Epithelial cell of proximal tubule (primary cell): Measurements from ENCODE around the gene CAMK2D. TPM values are rescaled to one million over a fixed set of nuclear protein-coding genes. Genes with fewer than 3 reads are reported as not detected.

Experiments
- DNase-seq: peaks from one replicate; pipeline ENCODE4 v3.0.0-alpha.2; 2011; ENCODE audit warnings: low read depth
- H3K4me3 ChIP-seq: 2 replicates; pipeline ENCODE4 v1.5.1; 2011; ENCODE audit warnings: low read depth, mild to moderate bottlenecking, low read length
- total RNA-seq: library from RNA; depleted of rRNA; stranded (reverse); fragments of >200 nt; gene quantifications from 2 replicates; pipeline ENCODE4 v1.2.3, GENCODE V29; 2015
- TF ChIP-seq, protein P1 (sequence below): conservative IDR thresholded peaks from 2 replicates; pipeline ENCODE4 v1.5.1; 2012; ENCODE audit warnings: low read depth, mild to moderate bottlenecking, low read length

Gene CAMK2D
- total RNA-seq, 1 donor from 2014 or later: 42.2 TPM

DNA sequence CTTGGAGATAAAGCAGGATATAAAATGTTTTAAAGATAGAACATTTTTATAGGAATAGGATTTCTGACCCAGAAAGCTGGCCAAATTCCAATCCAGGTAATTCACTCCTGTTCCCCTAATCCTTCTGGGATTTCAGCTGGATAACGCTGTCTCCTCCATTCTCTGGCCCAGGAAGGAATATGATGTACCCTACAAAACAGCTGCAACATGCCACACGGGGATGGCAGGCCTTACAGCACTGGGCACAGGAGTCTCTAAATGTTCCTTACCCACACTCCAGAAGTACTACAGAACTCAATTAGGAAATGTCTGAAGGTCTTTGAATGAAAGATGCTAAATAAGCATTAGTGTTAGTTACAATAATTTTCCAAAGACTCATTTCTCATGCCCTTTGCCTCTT, 15.8 kb downstream of the CAMK2D start:
- TF ChIP-seq, protein P1, sequence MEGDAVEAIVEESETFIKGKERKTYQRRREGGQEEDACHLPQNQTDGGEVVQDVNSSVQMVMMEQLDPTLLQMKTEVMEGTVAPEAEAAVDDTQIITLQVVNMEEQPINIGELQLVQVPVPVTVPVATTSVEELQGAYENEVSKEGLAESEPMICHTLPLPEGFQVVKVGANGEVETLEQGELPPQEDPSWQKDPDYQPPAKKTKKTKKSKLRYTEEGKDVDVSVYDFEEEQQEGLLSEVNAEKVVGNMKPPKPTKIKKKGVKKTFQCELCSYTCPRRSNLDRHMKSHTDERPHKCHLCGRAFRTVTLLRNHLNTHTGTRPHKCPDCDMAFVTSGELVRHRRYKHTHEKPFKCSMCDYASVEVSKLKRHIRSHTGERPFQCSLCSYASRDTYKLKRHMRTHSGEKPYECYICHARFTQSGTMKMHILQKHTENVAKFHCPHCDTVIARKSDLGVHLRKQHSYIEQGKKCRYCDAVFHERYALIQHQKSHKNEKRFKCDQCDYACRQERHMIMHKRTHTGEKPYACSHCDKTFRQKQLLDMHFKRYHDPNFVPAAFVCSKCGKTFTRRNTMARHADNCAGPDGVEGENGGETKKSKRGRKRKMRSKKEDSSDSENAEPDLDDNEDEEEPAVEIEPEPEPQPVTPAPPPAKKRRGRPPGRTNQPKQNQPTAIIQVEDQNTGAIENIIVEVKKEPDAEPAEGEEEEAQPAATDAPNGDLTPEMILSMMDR: no peak
- no peak overlapping the region for H3K4me3 ChIP-seq
- no peak for DNase-seq

GRCh38 chr4:113744667-113745240, 16.8 kb downstream of the CAMK2D start:
- no peak for DNase-seq
- H3K4me3 ChIP-seq: no peak overlapping the region
- TF ChIP-seq, protein P1: no peak

GRCh38 chr4:113743690-113744089, 17.8 kb downstream of the CAMK2D start:
- TF ChIP-seq, protein P1: no peak
- DNase-seq: no peak
- H3K4me3 ChIP-seq: no peak overlapping the region

DNA sequence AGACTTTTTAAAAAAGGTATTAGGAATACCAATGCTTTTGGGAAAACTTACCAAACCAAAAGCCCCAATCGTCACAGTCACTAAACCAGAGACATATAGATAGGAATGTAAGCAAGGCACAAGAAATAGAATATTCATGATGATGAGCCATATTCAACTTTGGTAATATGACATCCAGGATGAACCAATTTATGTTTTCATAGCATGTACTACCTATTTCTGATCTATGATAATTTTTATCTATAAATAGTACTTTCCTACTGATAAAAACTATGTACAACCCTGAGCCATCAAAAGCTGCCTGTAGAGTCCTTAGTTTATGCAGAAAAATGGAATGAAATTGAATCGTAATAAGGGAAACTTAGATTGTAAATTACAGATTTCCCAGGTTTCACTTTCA, 18.9 kb downstream of the CAMK2D start:
- no peak overlapping the region for H3K4me3 ChIP-seq
- DNase-seq: no peak
- TF ChIP-seq, protein P1: no peak

DNA sequence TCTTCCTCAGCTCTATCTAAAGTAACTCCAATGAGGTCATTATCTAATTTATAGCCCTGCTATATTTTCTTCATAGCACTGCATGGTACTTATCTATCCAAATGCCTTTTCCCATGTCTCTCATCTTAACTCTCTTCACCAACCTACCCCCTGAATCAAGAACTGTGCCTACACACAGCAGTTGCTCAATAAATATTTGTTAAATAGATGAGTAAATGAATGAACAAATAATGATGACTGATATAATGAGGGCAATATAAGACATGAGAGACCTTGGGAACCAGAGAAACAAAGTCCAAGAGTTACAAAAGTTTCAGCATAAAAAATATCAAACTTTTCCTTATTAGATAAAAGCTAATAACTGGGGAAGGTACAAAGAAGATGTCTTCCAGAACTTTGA, 19.6 kb downstream of the CAMK2D start:
- DNase-seq: no peak
- no peak overlapping the region for H3K4me3 ChIP-seq
- TF ChIP-seq, protein P1: no peak

DNA sequence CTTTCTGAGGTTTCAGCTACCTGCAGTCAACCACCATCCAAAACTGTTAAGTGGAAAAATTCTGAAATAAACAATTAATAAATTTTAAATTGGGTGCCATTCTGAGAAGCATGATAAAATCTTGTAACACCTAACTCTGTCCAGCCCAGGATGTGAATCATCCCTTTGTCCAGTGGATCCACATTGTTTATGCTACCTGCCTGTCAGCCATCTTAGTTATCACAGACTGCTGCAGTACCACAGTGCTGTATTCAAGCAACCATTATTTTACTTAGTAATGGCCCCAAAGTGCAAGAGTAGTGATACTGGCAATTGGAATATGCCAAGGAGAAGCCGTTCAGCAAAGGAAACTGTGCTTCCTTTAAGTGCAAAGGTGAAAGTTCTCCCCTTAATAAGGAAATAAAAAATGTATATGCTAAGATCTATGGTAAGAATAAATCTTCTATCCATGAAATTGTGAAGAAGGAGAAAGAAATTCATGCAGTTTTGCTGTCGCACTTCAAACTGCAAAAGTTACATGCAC, 20.6 kb downstream of the CAMK2D start:
- TF ChIP-seq, protein P1: no peak
- DNase-seq: no peak
- no peak overlapping the region for H3K4me3 ChIP-seq

- DNase-seq: no peak
- TF ChIP-seq, protein P1: no peak
- no peak overlapping the region for H3K4me3 ChIP-seq
These were observed 22.3 kb downstream of the CAMK2D start for GRCh38 chr4:113739197-113739596.
